ENCODE results near the gene WSCD2.

WSCD2 gene

GRCh38 chr12:108265505-108265904, 136.4 kb downstream of the WSCD2 start:
- DNase-seq (ENCODE audit: low read depth, low spot score): no peak

GRCh38 chr12:108266131-108266530, 137.0 kb downstream of the WSCD2 start:
- no peak for DNase-seq (ENCODE audit: low read depth, low spot score)

- no peak for DNase-seq (ENCODE audit: low read depth, low spot score)
Measured at GRCh38 chr12:108267450-108267849, 138.4 kb downstream of the WSCD2 start.

GRCh38 chr12:108268397-108268796, 139.3 kb downstream of the WSCD2 start:
- DNase-seq (ENCODE audit: low read depth, low spot score): no peak

- DNase-seq (ENCODE audit: low read depth, low spot score): no peak
Measured at GRCh38 chr12:108269224-108269623, 140.1 kb downstream of the WSCD2 start.

- DNase-seq (ENCODE audit: low read depth, low spot score): no peak
Measured at GRCh38 chr12:108270035-108270848, 141.2 kb downstream of the WSCD2 start.

- DNase-seq (ENCODE audit: low read depth, low spot score): no peak
Measured at GRCh38 chr12:108270849-108271143, 141.7 kb downstream of the WSCD2 start.

GRCh38 chr12:108271951-108272872, 143.1 kb downstream of the WSCD2 start:
- no peak for DNase-seq (ENCODE audit: low read depth, low spot score)

- no peak for DNase-seq (ENCODE audit: low read depth, low spot score)
Measured at GRCh38 chr12:108273217-108273616, 144.1 kb downstream of the WSCD2 start.

- DNase-seq (ENCODE audit: low read depth, low spot score): no peak
Measured at GRCh38 chr12:108277613-108278012, 148.5 kb downstream of the WSCD2 start.

GRCh38 chr12:108282160-108282559, 153.1 kb downstream of the WSCD2 start:
- no peak for DNase-seq (ENCODE audit: low read depth, low spot score)

- no peak for DNase-seq (ENCODE audit: low read depth, low spot score)
Measured at GRCh38 chr12:108282676-108283075, 153.6 kb downstream of the WSCD2 start.

GRCh38 chr12:108284163-108284562, 155.1 kb downstream of the WSCD2 start:
- DNase-seq (ENCODE audit: low read depth, low spot score): no peak

- no peak for DNase-seq (ENCODE audit: low read depth, low spot score)
Measured at GRCh38 chr12:108285016-108285415, 155.9 kb downstream of the WSCD2 start.

- no peak for DNase-seq (ENCODE audit: low read depth, low spot score)
Measured at GRCh38 chr12:108287227-108287626, 158.1 kb downstream of the WSCD2 start.

- no peak for DNase-seq (ENCODE audit: low read depth, low spot score)
Measured at GRCh38 chr12:108289350-108290161, 160.5 kb downstream of the WSCD2 start.

GRCh38 chr12:108295641-108296040, 166.6 kb downstream of the WSCD2 start:
- no peak for DNase-seq (ENCODE audit: low read depth, low spot score)

GRCh38 chr12:108296945-108297344, 167.9 kb downstream of the WSCD2 start:
- DNase-seq (ENCODE audit: low read depth, low spot score): no peak

- no peak for DNase-seq (ENCODE audit: low read depth, low spot score)
Measured at GRCh38 chr12:108297424-108297823, 168.3 kb downstream of the WSCD2 start.

- no peak for DNase-seq (ENCODE audit: low read depth, low spot score)
Measured at GRCh38 chr12:108297895-108298760, 169.0 kb downstream of the WSCD2 start.

- no peak for DNase-seq (ENCODE audit: low read depth, low spot score)
Measured at GRCh38 chr12:108298761-108299275, 169.7 kb downstream of the WSCD2 start.
